Stimulated activated CD4-positive, alpha-beta T cell treated with anti-CD3 and anti-CD28 coated beads, Interleukin-12 subunit alpha, Interleukin-12 subunit beta, amount 100 ng/mL, for 4 hours (primary cell): Measurements from ENCODE around the gene KCNS1.

Experiments used
- DNase-seq: peaks from one replicate; pipeline ENCODE4 v3.0.0-alpha.2; 2020

KCNS1 gene

GRCh38 chr20:45105317-45105716 lies 4.4 kb upstream of the KCNS1 start:
- no peak for DNase-seq

DNA sequence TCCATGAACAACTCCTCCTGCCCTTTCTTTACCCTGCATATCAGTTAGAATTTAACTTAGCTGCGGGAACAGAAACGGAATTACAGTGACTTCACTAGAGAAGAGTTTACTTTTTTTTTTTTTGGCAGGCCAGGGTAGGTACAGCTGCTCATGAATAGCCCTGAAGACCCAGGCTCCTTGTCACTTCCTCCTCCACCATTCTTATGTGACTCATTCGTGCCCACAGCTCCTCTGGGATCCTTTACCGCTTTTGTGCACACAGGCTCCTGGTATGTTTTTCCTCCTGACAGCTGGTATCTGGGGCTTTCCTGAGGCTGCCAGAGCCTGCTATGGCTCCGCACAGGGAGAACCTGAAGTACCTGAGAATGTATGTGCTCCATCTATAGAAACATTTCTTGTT lies 3.9 kb upstream of the KCNS1 start:
- DNase-seq, result no peak

- DNase-seq, result no peak
Measured at GRCh38 chr20:45103072-45103471, 2.1 kb upstream of the KCNS1 start.

- no peak for DNase-seq
Measured at GRCh38 chr20:45101333-45101850, 465 bp upstream of the KCNS1 start.

- no peak for DNase-seq
Measured at GRCh38 chr20:45098103-45098773, 2.7 kb downstream of the KCNS1 start.

DNA sequence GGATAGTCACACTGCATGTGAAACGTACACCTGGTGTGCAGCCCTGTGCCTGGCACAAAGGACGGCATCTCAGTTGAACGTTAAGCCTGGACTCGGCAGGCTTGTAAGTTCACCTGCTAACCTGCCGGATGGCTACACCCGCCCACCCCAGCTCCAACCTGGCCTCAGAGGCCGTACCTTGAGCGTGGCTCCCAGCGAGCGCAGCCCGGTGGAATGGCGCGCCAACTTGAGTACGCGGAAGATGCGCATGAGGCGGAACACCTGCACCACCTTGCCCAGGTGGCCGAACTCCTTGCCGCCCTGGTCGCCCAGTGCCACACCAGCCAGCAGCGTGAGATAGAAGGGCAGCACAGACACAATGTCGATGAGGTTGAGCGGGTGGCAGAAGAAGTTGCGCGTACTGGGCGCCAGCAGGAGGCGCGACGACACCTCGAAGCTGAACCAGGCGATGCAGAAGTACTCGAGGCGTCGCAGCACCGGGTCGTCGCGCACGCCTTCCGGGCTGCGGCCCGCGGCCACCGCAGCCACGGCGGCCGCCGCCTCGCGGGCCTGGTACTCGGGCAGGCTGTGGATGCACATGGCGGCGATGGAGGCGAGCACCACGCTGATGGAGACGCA lies 3.3 kb downstream of the KCNS1 start:
- peak; percentile 26 for DNase-seq

GRCh38 chr20:45096781-45097180 lies 4.1 kb downstream of the KCNS1 start:
- DNase-seq, result no peak

- peak; percentile 38 for DNase-seq
Measured at GRCh38 chr20:45095805-45096238, 5.1 kb downstream of the KCNS1 start.

DNA sequence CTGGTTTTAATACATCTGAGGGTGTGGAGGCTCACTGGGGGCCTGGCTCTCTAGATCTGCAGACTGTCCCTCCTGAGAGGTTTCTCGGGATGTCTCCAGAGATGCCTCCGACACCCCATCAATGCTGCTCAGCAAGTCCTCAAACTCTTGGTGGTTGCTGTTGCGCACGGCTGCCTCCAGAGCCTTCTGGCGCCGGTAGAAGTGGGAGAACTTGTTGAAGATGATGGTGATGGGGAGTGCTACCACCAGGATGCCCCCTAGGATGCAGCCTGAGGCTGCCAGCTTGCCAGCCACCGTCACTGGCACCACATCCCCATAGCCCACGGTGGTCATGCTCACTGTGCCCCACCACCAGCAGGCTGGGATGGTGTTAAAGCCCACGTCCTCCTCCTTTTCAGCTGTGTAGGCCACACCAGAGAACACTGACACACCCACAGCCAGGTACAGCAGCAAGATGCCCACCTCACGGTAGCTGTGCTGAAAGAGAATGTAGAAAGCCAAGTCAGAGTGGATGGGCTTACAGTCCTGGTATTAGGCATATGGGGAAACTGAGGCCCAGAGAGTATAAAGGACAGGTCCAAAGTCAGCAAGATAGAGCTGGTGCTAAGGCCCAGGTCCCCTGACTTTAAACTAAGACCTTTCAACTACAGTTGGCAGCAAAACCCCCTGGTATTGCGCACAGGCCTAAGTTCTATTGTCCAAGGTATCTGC lies 5.9 kb downstream of the KCNS1 start:
- DNase-seq, result no peak

DNA sequence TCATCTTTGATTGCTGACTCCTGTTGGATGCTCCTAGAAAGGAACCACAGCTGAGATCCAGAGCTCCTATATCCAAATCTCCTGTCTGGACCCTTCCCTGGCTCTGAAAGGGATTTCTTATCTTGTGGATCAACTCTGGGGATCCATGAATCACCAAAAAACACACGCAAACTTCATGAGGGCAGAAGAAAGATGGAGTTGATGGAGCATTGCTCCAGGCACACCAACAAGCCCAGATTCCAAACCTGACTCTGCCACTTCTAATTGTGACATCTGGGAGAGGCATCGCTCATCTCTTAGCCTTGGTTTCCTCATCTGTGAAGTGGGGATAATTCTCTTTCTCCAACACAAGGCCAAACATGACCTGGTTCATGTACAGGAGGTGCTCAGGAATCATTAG lies 6.7 kb downstream of the KCNS1 start:
- no peak for DNase-seq

- no peak for DNase-seq
Measured at GRCh38 chr20:45092898-45093297, 8.0 kb downstream of the KCNS1 start.

- no peak for DNase-seq
Measured at GRCh38 chr20:45091366-45091765, 9.6 kb downstream of the KCNS1 start.

DNA sequence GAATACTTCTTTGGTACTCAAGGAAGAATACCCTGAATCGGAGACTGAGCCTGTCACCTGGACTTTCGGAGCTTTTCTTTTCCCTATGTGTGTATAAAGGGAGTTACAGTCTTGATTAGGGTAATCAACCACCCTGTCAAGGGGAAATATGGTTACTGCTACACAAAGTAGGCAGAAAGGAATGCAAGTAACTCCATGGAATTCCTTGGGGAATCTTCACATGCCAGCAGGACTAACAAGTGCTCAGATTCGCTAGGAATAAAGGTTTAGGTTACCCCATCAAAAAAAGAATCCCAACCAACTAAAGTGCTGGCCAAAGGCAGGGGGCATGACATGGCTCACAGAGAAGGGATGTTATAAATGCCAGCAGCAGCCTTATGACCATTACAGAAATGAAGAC lies 10.4 kb downstream of the KCNS1 start:
- DNase-seq, result no peak

DNA sequence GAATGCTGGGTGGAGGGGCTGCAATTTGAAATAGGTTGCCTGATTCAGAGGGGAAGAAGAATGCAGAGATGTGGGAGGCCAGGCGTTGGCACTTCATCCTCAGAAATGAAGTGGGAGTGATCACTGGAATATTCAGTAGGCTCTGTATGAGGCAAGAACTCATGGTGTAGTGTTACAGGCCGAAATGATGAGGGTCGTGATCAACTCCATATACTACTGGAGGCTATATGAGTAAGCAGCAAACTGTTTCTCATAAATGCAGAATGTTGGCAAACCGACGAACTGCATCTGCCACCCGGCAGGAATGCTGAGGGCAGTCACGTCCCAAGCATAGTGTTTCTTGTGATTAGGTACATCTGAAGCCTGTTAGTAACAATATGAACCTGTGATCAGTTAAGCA lies 12.7 kb downstream of the KCNS1 start:
- DNase-seq, result no peak

DNA sequence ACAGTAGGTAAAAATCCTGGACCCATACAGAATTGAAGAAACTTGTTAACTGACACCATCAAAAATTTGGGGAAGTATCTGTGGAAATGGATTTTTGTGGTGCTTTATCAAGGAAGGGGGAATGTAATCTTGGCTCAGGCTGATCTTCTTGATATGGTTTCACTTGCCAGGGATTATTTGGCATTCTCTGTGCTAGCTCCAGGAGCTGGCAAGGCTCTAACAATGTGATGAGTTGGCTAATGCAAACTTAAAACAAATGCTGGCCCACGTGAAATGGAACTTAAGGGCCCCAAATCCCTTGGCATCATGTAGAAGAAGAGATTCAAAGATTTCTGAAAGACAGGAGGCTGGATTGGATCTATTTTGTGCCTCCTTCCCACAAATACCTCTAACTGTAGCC lies 13.1 kb downstream of the KCNS1 start:
- DNase-seq, result no peak

GRCh38 chr20:45087097-45087790 lies 13.7 kb downstream of the KCNS1 start:
- no peak for DNase-seq

- no peak for DNase-seq
Measured at GRCh38 chr20:45085867-45086266, 15.1 kb downstream of the KCNS1 start.

DNA sequence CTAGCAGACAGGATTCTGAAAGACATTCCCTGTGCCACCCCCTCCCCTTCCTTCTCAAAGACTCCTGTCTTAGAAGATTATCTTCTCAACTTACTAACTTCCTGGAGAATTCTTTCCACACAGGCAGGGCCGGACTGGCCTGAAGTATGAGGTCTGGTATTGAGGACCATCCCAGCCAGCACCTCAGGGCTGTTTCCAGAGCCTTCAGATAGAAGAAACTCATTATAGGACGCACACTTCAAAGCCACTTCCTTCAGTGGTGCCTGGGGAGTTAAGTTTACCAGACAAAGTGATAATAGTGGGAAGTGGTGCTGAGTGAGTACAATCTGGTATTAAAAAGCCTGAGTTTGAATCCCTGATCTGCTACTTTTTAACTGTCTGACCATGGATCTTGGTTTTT lies 15.6 kb downstream of the KCNS1 start:
- DNase-seq, result no peak

- DNase-seq, result no peak
Measured at GRCh38 chr20:45083127-45083526, 17.8 kb downstream of the KCNS1 start.

DNA sequence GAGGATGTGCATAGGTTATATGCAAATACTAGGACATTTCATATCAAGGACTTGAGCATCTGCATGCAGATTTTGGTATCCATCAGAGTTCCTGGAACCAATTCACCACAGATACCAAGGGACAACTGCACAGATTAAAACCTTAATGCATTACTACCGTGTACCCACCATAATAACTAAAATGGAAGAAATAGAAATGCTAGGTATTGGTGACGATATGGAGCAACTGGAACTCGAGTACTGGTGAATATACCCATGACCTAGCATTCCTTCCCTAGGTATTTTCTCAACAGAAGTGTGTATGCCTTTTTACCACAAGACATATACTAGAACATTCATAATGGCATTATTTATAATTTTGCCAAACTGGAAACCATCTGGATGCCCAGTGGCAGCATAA lies 18.5 kb downstream of the KCNS1 start:
- DNase-seq, result no peak

- no peak for DNase-seq
Measured at GRCh38 chr20:45080867-45081624, 19.9 kb downstream of the KCNS1 start.

- DNase-seq, result no peak
Measured at GRCh38 chr20:45077559-45077958, 23.4 kb downstream of the KCNS1 start.

DNA sequence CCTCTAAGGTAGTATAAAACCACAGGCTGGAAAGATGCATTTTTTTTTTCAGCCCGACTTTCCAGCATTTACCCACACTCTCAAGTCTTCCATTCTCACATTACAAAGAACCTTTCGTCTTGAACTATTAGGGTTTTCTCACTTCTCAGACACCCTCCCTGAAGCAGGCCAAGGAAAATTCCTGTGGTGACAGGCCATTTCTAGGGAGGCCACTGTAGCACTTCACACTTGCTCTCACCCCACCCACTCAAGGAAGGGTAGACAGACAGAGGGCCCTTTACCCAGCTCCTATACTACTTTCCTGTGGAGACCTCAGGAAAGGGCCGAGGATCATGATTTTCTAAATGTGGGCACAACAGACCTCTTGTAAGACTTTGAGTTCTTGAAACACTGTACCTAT lies 27.7 kb downstream of the KCNS1 start:
- no peak for DNase-seq
